Measurements from ENCODE around the gene B4GALT7.
"Not testable (repeated sequence)": the region's sequence is repeated elsewhere in the genome, so short reads cannot be mapped to it uniquely, and the experiment has no call there.

B4GALT7 gene, protein sequence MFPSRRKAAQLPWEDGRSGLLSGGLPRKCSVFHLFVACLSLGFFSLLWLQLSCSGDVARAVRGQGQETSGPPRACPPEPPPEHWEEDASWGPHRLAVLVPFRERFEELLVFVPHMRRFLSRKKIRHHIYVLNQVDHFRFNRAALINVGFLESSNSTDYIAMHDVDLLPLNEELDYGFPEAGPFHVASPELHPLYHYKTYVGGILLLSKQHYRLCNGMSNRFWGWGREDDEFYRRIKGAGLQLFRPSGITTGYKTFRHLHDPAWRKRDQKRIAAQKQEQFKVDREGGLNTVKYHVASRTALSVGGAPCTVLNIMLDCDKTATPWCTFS

DNA sequence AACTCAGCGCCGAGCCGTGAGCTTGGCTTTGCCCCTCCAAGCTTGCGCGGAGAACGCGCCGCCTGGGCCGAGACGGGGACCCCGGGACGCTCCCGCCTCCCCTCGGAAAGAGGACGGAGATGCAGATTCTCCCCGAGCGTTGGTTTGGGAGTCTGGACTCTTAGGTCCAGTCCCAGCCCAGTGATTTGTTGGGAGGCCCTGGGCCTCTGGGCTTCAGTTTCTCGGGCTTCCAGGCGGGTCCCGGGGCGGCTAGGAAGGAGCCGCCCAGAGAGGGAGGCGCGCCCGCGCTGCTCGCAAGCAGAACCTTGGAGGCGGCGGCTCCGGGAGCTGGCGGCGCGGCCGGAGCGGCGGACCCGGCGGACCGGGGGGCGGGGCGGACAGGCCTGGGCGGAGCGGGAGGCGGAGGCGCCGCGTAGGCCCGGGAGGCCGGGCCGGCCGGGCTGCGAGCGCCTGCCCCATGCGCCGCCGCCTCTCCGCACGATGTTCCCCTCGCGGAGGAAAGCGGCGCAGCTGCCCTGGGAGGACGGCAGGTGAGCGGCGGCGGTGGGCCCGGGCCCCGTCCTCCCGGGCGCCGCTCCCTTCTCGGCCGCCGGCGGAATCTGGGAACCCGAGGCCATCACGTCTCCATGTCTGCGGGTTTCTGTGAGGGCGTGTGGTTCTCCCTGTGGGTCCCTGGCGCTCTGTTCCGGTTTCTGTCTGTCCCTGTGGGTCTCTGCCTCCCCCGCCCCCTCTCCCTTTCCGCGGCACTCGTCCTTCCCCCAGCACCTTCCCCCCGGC, at the start of gene B4GALT7:
B4GALT7 (plus strand) TSS at position 402 of the 777 bp plus-strand sequence; CDS start at position 481, 79 bp downstream.
- no peak for DNase-seq

- DNase-seq, result no peak
Measured at GRCh38 chr5:177552839-177553455, 47.0 kb upstream of the B4GALT7 start.

- DNase-seq, result no peak
Measured at GRCh38 chr5:177553671-177554429, 46.1 kb upstream of the B4GALT7 start.

GRCh38 chr5:177554474-177555111, 45.3 kb upstream of the B4GALT7 start, which contains the start of gene FAM193B:
Gene FAM193B (minus strand): TSS chr5:177554563. CDS start chr5:177554458, 105 bp downstream.
- no peak for DNase-seq

- no peak for DNase-seq
Measured at GRCh38 chr5:177555228-177555627, 44.7 kb upstream of the B4GALT7 start.

GRCh38 chr5:177555665-177556064, 44.3 kb upstream of the B4GALT7 start:
- no peak for DNase-seq

DNA sequence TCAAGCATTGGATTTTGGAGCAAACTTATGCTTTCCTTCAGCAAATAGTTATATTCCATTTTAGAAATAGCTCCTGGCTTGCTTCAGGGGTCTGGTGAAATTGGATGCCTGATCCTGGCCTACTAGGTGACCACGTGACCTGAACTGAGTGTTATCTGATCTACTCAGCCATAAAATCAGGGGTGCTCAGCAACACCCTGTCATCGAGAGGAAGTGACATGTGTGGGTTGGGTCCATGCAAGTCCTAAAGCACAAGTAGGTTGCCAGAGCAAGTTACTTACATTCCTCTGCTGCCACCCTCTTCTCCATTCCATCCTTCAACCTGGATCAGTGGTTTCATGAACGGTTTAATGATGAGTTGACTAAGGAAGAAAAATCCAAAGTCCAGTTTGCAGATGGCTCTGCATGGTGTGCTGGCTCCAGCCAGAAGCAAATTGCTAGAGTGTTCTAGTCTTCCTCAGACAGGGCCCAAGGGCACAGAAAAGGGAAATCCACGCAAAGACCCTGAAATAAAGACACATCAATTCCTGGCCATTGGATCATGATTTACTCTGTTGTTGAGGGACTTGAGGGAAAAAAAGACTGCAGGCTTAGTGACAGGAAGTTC, 42.8 kb upstream of the B4GALT7 start:
- DNase-seq, result no peak

GRCh38 chr5:177557796-177558195, 42.1 kb upstream of the B4GALT7 start:
- DNase-seq, result no peak

DNA sequence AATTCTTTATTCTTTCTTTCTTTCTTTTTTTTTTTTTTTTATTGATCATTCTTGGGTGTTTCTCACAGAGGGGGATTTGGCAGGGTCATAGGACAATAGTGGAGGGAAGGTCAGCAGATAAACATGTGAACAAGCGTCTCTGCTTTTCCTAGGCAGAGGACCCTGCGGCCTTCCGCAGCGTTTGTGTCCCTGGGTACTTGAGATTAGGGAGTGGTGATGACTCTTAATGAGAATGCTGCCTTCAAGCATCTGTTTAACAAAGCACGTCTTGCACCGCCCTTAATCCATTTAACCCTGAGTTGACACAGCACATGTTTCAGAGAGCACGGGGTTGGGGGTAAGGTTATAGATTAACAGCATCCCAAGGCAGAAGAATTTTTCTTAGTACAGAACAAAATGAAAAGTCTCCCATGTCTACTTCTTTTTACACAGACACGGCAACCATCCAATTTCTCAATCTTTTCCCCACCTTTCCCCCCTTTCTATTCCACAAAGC, 40.4 kb upstream of the B4GALT7 start:
- DNase-seq, result not testable (repeated sequence)

- no peak for DNase-seq
Measured at GRCh38 chr5:177565046-177565445, 34.9 kb upstream of the B4GALT7 start.

- no peak for DNase-seq
Measured at GRCh38 chr5:177568326-177568725, 31.6 kb upstream of the B4GALT7 start.

- DNase-seq, result no peak
Measured at GRCh38 chr5:177569894-177570293, 30.0 kb upstream of the B4GALT7 start.

- no peak for DNase-seq
Measured at GRCh38 chr5:177575488-177575887, 24.4 kb upstream of the B4GALT7 start.

DNA sequence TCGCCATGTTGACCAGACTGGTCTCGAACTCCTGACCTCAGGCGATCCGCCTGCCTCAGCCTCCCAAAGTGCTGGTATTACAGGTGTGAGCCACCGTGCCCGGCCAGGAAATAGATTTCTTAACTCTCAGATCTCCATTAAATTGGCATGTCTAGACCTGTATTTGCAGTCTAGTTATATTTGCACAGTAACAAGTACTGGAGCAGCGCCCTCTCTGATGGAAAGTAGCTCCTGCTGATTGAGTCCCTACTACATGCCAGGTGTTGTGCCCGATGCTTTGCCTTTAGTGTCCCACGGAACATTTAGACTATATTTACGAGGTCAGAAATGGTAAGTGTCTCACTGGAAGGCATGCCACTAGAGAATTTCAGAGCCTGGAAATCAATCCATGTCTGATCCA, 23.8 kb upstream of the B4GALT7 start:
- no peak for DNase-seq

DNA sequence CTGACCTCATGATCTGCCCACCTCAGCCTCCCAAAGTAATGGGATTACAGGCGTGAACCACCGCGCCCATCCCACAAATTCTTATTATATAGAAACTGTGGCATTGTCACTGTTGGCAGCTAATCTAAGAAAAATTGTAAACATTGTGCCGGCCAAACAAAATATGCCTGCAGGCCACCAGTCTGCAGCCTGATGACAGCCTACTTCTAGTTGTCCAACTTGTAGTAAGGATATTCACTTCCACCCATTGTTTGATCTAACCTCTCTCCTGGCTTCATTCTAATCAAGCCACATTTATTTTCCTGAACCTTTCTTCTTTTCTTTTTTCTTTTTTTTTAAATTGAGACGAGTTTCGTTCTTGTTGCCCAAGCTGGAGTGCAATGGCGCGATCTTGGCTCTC, 21.6 kb upstream of the B4GALT7 start:
- DNase-seq, result no peak

GRCh38 chr5:177588413-177588909, 11.5 kb upstream of the B4GALT7 start:
- DNase-seq, result no peak

GRCh38 chr5:177590406-177590805, 9.5 kb upstream of the B4GALT7 start:
- no peak for DNase-seq

DNA sequence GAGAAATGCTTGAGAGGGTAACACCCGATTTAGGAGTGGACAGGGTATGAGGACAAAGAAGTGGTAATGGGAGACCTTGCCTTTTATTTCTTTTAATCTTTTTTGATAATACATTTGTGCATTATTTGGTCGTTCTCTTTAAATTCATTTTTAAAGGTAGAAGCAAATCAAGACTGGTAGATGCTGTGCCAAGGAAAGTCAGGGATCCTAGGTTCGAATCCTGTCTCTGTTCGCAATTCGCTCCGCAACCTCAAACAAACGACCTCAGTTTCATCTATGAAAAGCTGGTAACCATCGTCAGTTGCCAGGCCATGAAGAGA, 8.3 kb upstream of the B4GALT7 start:
- no peak for DNase-seq

DNA sequence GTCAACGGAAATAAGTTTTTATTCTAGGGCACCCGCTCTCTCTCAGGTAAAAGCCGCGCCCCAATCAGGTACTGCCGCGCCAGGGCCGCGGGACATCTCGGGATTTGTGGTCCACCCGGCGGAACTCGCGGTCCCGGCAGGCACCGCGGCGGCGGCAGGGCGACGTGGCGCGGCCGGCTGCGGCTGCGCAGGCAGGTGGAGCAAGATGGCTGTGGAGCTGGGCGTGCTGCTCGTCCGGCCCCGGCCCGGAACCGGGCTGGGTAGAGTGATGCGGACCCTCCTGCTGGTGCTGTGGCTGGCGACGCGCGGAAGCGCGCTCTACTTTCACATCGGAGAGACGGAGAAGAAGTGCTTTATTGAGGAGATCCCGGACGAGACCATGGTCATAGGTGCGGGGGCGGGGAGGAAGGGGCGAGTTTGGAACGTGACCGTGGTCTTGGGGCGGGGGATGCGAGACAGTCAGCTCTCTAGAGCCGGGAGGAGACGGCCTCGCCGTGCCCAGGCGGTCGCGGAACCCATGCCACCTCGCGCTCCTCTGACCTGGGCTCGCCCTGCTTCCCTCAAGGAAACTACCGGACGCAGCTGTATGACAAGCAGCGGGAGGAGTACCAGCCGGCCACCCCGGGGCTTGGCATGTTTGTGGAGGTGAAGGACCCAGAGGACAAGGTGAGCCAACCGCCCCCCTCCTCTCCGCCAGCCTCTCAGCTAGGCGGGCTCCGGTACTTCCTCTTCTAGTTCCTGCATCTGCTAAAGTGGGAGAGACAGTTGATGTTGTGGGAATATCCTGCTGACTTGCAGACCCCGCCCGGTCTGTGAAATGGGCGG, 7.7 kb upstream of the B4GALT7 start, which contains the start of gene TMED9:
TMED9 (plus strand) TSS at position 194 of the 825 bp plus-strand sequence; CDS start at position 206, 12 bp downstream.
- no peak for DNase-seq

- DNase-seq, result no peak
Measured at GRCh38 chr5:177592905-177593304, 7.0 kb upstream of the B4GALT7 start.

GRCh38 chr5:177593511-177593910, 6.4 kb upstream of the B4GALT7 start:
- no peak for DNase-seq

All from NCI-H1436 treated with DMSO at 0.1 percent for 48 hours (cell line).